Calu3 (cell line): ENCODE results near the gene AP2B1. TPM values are rescaled to one million over a fixed set of nuclear protein-coding genes. Genes with fewer than 3 reads are reported as not detected.

Source experiments
- BruUV-seq: library from RNA; stranded (reverse); fragments of 400-500 nt; replicated peaks from 2 replicates; lab custom pipeline; 2021; lab: Mats Ljungman, UMichigan
- CTCF ChIA-PET: fragments of 300-600 bp; sonication (Branson Sonifier 250); formaldehyde crosslinking; loops from one replicate; lab custom pipeline; 2022; ENCODE audit warnings: antibody characterized with exemption; lab: Charles Lee
- DNase-seq: peaks from one replicate; pipeline ENCODE4 v3.0.0; 2022
- H3K27ac Mint-ChIP-seq: one replicate; pipeline ENCODE4 v1.8.0; 2022; ENCODE audit warnings: mixed read lengths; ENCODE audit not compliant: unreplicated experiment
- H3K27me3 Mint-ChIP-seq: one replicate; pipeline ENCODE4 v1.8.0; 2022; ENCODE audit warnings: mixed read lengths; ENCODE audit not compliant: unreplicated experiment
- H3K36me3 Mint-ChIP-seq: one replicate; pipeline ENCODE4 v1.8.0; 2022; ENCODE audit warnings: mild to moderate bottlenecking, moderate library complexity, mixed read lengths; ENCODE audit not compliant: insufficient read depth, unreplicated experiment
- H3K4me1 Mint-ChIP-seq: one replicate; pipeline ENCODE4 v1.8.0; 2022; ENCODE audit warnings: mild to moderate bottlenecking, low read depth, mixed read lengths; ENCODE audit not compliant: unreplicated experiment
- H3K4me3 Mint-ChIP-seq: one replicate; pipeline ENCODE4 v1.8.0; 2022; ENCODE audit warnings: mild to moderate bottlenecking, low read depth, moderate library complexity, mixed read lengths; ENCODE audit not compliant: unreplicated experiment
- H3K9me3 Mint-ChIP-seq: one replicate; pipeline ENCODE4 v1.8.0; 2022; ENCODE audit warnings: low read depth, mixed read lengths; ENCODE audit not compliant: unreplicated experiment
- CTCF ChIP-seq: fragments of 200-600 bp; IDR thresholded peaks from one replicate; pipeline ENCODE4 v1.8.0; 2022; ENCODE audit warnings: antibody characterized with exemption; ENCODE audit not compliant: unreplicated experiment
- intact Hi-C: fragments of 100-400 bp; cut with micrococcal nuclease; formaldehyde crosslinking; loops from one replicate; pipeline ENCODE4 v1.10.0; 2022; ENCODE audit not compliant: unreplicated experiment
- total RNA-seq: library from RNA; stranded (reverse); gene quantifications from 2 replicates; pipeline ENCODE4 v1.2.3, GENCODE V29; 2022

Gene AP2B1
- total RNA-seq, 1 experiment from 2014 or later, result 309 TPM

- H3K27ac Mint-ChIP-seq, result no peak overlapping the region
- peaks cover 10% of the 10 kb centered on the region for H3K36me3 Mint-ChIP-seq
- TF ChIP-seq CTCF, result no peak
- no TSS peak for BruUV-seq
- H3K27me3 Mint-ChIP-seq, result peaks cover 46% of the 10 kb centered on the region
- intact Hi-C loops, result no loop called here
- no peaks in the 10 kb centered on the region for H3K9me3 Mint-ChIP-seq
- CTCF ChIA-PET, result no interaction called here
- H3K4me1 Mint-ChIP-seq, result peaks cover 10% of the 10 kb centered on the region
- DNase-seq, result no peak
- no peak overlapping the region for H3K4me3 Mint-ChIP-seq
Observed at GRCh38 chr17:35757243-35757642, 170.1 kb downstream of the AP2B1 start.

- Mint-ChIP-seq H3K27ac (no peak within 1 kb of the TSS), H3K27me3 (peaks cover 19% of the 10 kb centered on the region), H3K4me1 (peaks cover 10% of the 10 kb centered on the region), H3K9me3 (no peaks in the 10 kb centered on the region), H3K36me3 (peaks cover 10% of the 10 kb centered on the region), H3K4me3 (no peak within 1 kb of the TSS)
- no peak for TF ChIP-seq CTCF
- CTCF ChIA-PET, result interaction anchor here (1.9 kb wide), 1 partner anchor 13 kb away, joined by 4 read pairs; no protein-coding TSS in a partner anchor
- DNase-seq, result no peak
- BruUV-seq, result no TSS peak
- intact Hi-C loops, result no loop called here
Observed at GRCh38 chr17:35760587-35760986, 173.5 kb downstream of the AP2B1 start, which contains the start of gene C17orf50. C17orf50 (plus strand) TSS chr17:35760887; CDS start chr17:35760942, 55 bp downstream.

GRCh38 chr17:35761601-35762000 is 174.5 kb downstream of the AP2B1 start:
- Mint-ChIP-seq H3K36me3 (peaks cover 10% of the 10 kb centered on the region), H3K9me3 (no peaks in the 10 kb centered on the region), H3K4me1 (peaks cover 10% of the 10 kb centered on the region), H3K4me3 (no peak overlapping the region), H3K27me3 (peaks cover 19% of the 10 kb centered on the region), H3K27ac (no peak overlapping the region)
- TF ChIP-seq CTCF, result no peak
- CTCF ChIA-PET, result interaction anchor here (0.6 kb wide), 1 partner anchor 22 kb away, joined by 3 read pairs; no protein-coding TSS in a partner anchor
- intact Hi-C loops, result no loop called here
- no peak for DNase-seq
- BruUV-seq, result no TSS peak

- Mint-ChIP-seq H3K36me3 (peaks cover 10% of the 10 kb centered on the region), H3K4me1 (peaks cover 10% of the 10 kb centered on the region), H3K9me3 (no peaks in the 10 kb centered on the region), H3K27me3 (peaks cover 36% of the 10 kb centered on the region), H3K27ac (no peak overlapping the region), H3K4me3 (peak overlapping the region; percentile 93)
- intact Hi-C loops, result no loop called here
- no TSS peak for BruUV-seq
- TF ChIP-seq CTCF, result no peak
- no peak for DNase-seq
- CTCF ChIA-PET, result interaction anchor here (0.5 to 3.0 kb wide), 13 partner anchors 9 to 184 kb away, joined by 3 to 41 read pairs (median 4); partner anchors contain the start of genes MMP28 and TAF15
Observed at GRCh38 chr17:35763767-35764122, 176.6 kb downstream of the AP2B1 start.
